Mesenchymal stem cell (in vitro differentiated cells and primary cell): ENCODE results near the gene SEPHS2. TPM values are rescaled to one million over a fixed set of nuclear protein-coding genes. Genes with fewer than 3 reads are reported as not detected.
A peak's percentile ranks its signal among the peaks of the same experiment; 100 is the strongest.

Experiments used
- DNase-seq: peaks from one replicate; pipeline ENCODE4 v3.0.0-alpha.2; 2013
- H2AFZ ChIP-seq: one replicate; pipeline ENCODE4 v1.6.1; 2013; ENCODE audit warnings: low read depth, mild to moderate bottlenecking, control low read depth, inconsistent platforms, low read length, moderate library complexity
- H2AK5ac ChIP-seq: 2 replicates; pipeline ENCODE4 v1.6.1; 2013; ENCODE audit warnings: low read length, moderate library complexity, mild to moderate bottlenecking, inconsistent platforms; ENCODE audit not compliant: severe bottlenecking
- H2BK120ac ChIP-seq: one replicate; pipeline ENCODE4 v1.6.1; 2013; ENCODE audit warnings: low read depth, mild to moderate bottlenecking, inconsistent platforms, low read length, moderate library complexity
- H2BK12ac ChIP-seq, 2 experiments: one replicate each; pipeline ENCODE4 v1.6.1; 2013; ENCODE audit warnings: inconsistent platforms in 2 of 2, low read length in 2 of 2, mild to moderate bottlenecking in 2 of 2, moderate library complexity in 2 of 2, control low read depth in 1 of 2
- H2BK15ac ChIP-seq: one replicate; pipeline ENCODE4 v1.6.1; 2013; ENCODE audit warnings: mild to moderate bottlenecking, low read depth, inconsistent platforms; ENCODE audit not compliant: poor library complexity, severe bottlenecking
- H2BK5ac ChIP-seq: 2 replicates; pipeline ENCODE4 v1.6.1; 2013; ENCODE audit warnings: low read depth, mild to moderate bottlenecking, low read length, control low read depth, inconsistent platforms; ENCODE audit not compliant: poor library complexity, severe bottlenecking
- H3K14ac ChIP-seq, 2 experiments: one replicate each; pipeline ENCODE4 v1.6.1; 2013; ENCODE audit warnings: inconsistent platforms in 2 of 2, low read length in 2 of 2, control low read depth in 1 of 2, mild to moderate bottlenecking in 1 of 2, moderate library complexity in 1 of 2
- H3K18ac ChIP-seq, 2 experiments: one replicate each; pipeline ENCODE4 v1.6.1; 2013; ENCODE audit warnings: inconsistent platforms in 2 of 2, low read length in 2 of 2, control low read depth in 1 of 2, low read depth in 1 of 2, mild to moderate bottlenecking in 1 of 2
- H3K23ac ChIP-seq, 2 experiments: one replicate each; pipeline ENCODE4 v1.6.1; 2013; ENCODE audit warnings: inconsistent platforms in 2 of 2, low read length in 2 of 2, mild to moderate bottlenecking in 2 of 2, moderate library complexity in 2 of 2, control low read depth in 1 of 2
- H3K27ac ChIP-seq: 2 replicates; pipeline ENCODE4 v1.5.1; 2013; ENCODE audit warnings: mild to moderate bottlenecking, moderate library complexity, low read length, control low read depth, inconsistent platforms; ENCODE audit not compliant: poor library complexity, severe bottlenecking
- H3K27me3 ChIP-seq, 2 experiments: 2 replicates each; pipeline versions ENCODE4 v1.6.1 to v1.7.0; 2013; ENCODE audit warnings: low read length in 2 of 2, mild to moderate bottlenecking in 2 of 2, moderate library complexity in 2 of 2, control low read depth in 1 of 2, inconsistent platforms in 1 of 2; ENCODE audit not compliant: control insufficient read depth in 1 of 2, insufficient read depth in 1 of 2
- H3K36me3 ChIP-seq, 2 experiments: 2 replicates each; pipeline versions ENCODE4 v1.6.1 to v1.7.0; 2013; ENCODE audit warnings: low read length in 2 of 2, control low read depth in 1 of 2, inconsistent platforms in 1 of 2, low read depth in 1 of 2, mild to moderate bottlenecking in 1 of 2; ENCODE audit not compliant: insufficient read depth in 2 of 2, control insufficient read depth in 1 of 2
- H3K4ac ChIP-seq, 2 experiments: one replicate each; pipeline ENCODE4 v1.6.1; 2013; ENCODE audit warnings: inconsistent platforms in 2 of 2, low read length in 2 of 2, mild to moderate bottlenecking in 2 of 2, moderate library complexity in 2 of 2, control low read depth in 1 of 2, low read depth in 1 of 2
- H3K4me1 ChIP-seq: 2 replicates; pipeline ENCODE4 v1.6.1; 2013; ENCODE audit warnings: low read depth, low read length, control low read depth; ENCODE audit not compliant: control insufficient read depth, insufficient read depth
- H3K4me2 ChIP-seq: 2 replicates; pipeline ENCODE4 v1.6.1; 2013; ENCODE audit warnings: low read length, mild to moderate bottlenecking, inconsistent platforms; ENCODE audit not compliant: poor library complexity, severe bottlenecking
- H3K4me3 ChIP-seq, 2 experiments: 2 replicates each; pipeline versions ENCODE4 v1.5.1 to v1.7.0; 2013; ENCODE audit warnings: low read length in 2 of 2, mild to moderate bottlenecking in 2 of 2, control low read depth in 1 of 2, low read depth in 1 of 2; ENCODE audit not compliant: insufficient read depth in 1 of 2
- H3K79me1 ChIP-seq: replicated peaks from 2 replicates; pipeline ENCODE4 v1.6.1; 2013; ENCODE audit warnings: mild to moderate bottlenecking, control low read depth, low read length, inconsistent platforms; ENCODE audit not compliant: poor library complexity, severe bottlenecking
- H3K9ac ChIP-seq: 2 replicates; pipeline ENCODE4 v1.7.0; 2013; ENCODE audit warnings: mild to moderate bottlenecking, low read length, moderate library complexity
- H3K9me3 ChIP-seq: 2 replicates; pipeline ENCODE4 v1.7.0; 2013; ENCODE audit warnings: mild to moderate bottlenecking, low read length; ENCODE audit not compliant: control insufficient read depth
- H4K8ac ChIP-seq: one replicate; pipeline ENCODE4 v1.6.1; 2013; ENCODE audit warnings: inconsistent platforms, mild to moderate bottlenecking, low read length, moderate library complexity
- H4K91ac ChIP-seq: one replicate; pipeline ENCODE4 v1.6.1; 2013; ENCODE audit warnings: mild to moderate bottlenecking, low read length, inconsistent platforms
- WGBS: methylation state at CpG from one replicate; pipeline ENCODE4 v1.1.7; 2013; ENCODE audit warnings: mixed read lengths; 5-methylcytosine and 5-hydroxymethylcytosine counted together
- polyA plus RNA-seq, 2 experiments: library from polyadenylated mRNA; stranded (reverse); fragments of 200-250 nt; gene quantifications; one replicate each; pipeline ENCODE4 v1.2.3, GENCODE V29; 2013

Gene SEPHS2, protein sequence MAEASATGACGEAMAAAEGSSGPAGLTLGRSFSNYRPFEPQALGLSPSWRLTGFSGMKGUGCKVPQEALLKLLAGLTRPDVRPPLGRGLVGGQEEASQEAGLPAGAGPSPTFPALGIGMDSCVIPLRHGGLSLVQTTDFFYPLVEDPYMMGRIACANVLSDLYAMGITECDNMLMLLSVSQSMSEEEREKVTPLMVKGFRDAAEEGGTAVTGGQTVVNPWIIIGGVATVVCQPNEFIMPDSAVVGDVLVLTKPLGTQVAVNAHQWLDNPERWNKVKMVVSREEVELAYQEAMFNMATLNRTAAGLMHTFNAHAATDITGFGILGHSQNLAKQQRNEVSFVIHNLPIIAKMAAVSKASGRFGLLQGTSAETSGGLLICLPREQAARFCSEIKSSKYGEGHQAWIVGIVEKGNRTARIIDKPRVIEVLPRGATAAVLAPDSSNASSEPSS
- 35.7 TPM for polyA plus RNA-seq (2013, experiment 1 of 2)
- 36.5 TPM for polyA plus RNA-seq (2013, experiment 2 of 2)

DNA sequence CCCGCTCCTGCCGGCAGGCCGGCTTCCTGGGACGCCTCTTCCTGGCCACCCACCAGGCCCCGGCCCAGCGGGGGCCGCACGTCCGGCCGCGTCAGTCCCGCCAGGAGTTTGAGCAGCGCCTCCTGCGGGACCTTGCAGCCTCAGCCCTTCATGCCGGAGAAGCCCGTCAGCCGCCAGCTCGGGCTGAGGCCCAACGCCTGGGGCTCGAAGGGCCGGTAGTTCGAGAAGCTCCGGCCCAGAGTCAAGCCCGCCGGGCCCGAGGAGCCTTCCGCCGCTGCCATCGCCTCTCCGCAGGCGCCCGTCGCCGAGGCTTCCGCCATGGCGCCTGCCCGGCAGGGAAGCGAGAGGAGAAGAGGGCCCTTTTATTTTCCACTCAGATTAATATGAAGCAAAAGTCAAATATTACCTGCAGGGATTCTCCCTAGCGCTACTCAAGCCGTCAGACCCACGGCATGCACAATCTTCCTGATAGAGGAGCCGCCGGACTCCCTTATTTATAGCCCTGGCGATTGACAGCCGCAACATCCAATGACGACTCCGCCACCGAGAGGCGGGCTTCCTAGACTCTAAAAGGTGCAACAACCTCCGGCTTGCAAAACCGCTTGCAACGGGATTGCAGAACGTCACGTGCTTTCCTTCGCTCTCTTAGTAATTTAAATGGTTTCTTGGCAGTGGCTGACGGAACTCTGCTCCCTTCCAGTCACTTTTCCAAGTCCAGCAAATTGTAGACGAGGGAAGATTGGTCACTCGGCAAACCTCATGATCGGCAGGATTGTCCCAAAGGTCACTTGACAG, at the start of gene SEPHS2:
SEPHS2 (minus strand) TSS at position 467 of the 795 bp plus-strand sequence; CDS start at position 320, 147 bp downstream.
- no peak within 1 kb of the TSS for H2AK5ac ChIP-seq
- H3K9me3 ChIP-seq, result no peaks in the 10 kb centered on the region
- H3K27me3 ChIP-seq, result no peaks in the 10 kb centered on the region
- peak within 1 kb of the TSS; percentile 87 to 92 for H3K18ac ChIP-seq
- peak within 1 kb of the TSS; percentile 71 for H2BK120ac ChIP-seq
- WGBS, result 2% methylated on average over 57 of the region's 59 CpGs
- peak within 1 kb of the TSS; percentile 75 for H2BK5ac ChIP-seq
- H3K9ac ChIP-seq, result peak within 1 kb of the TSS; percentile 99
- peak within 1 kb of the TSS; percentile 73 for H2BK15ac ChIP-seq
- H4K8ac ChIP-seq, result peak within 1 kb of the TSS; percentile 83
- peak; percentile 98 for DNase-seq
- H3K36me3 ChIP-seq, result peaks cover 4 to 20% of the 10 kb centered on the region in 2 experiments
- H2BK12ac ChIP-seq, result peak within 1 kb of the TSS in 1 of 2 experiments; percentile 23
- no peak within 1 kb of the TSS for H3K14ac ChIP-seq
- peak within 1 kb of the TSS; percentile 79 to 95 for H3K4me3 ChIP-seq
- peaks cover 7% of the 10 kb centered on the region for H3K4me1 ChIP-seq
- peak within 1 kb of the TSS; percentile 79 for H2AFZ ChIP-seq
- H3K79me1 ChIP-seq, result peaks cover 11% of the 10 kb centered on the region
- peak within 1 kb of the TSS; percentile 89 for H3K27ac ChIP-seq
- no peak within 1 kb of the TSS for H3K23ac ChIP-seq
- peak within 1 kb of the TSS; percentile 81 for H4K91ac ChIP-seq
- H3K4me2 ChIP-seq, result peak within 1 kb of the TSS; percentile 82
- peak within 1 kb of the TSS; percentile 16 to 74 for H3K4ac ChIP-seq

DNA sequence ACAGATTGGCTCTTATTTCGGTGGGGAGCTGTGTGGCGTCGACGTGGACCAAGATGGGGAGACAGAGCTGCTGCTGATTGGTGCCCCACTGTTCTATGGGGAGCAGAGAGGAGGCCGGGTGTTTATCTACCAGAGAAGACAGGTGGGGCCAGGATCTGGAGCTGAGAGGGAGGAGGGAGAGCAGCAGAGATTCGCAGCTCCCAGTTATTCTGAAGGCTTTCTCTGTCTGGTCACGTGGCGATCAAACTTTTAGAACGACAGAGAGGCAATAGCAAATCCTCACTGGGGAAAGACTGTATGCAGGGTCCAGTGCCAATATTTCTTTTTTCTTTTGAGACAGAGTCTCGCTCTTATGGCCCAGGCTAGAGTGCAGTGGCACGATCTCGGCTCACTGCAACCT, 49.0 kb upstream of the SEPHS2 start:
- Histone ChIP-seq H3K4me1 (peaks cover 3% of the 10 kb centered on the region), H3K4me3 (no peak overlapping the region), H3K23ac (no peak overlapping the region), H3K4me2 (no peak overlapping the region), H3K79me1 (no peaks in the 10 kb centered on the region), H3K27me3 (peaks cover 0 to 11% of the 10 kb centered on the region in 2 experiments), H3K9ac (no peak overlapping the region), H3K36me3 (no peaks in the 10 kb centered on the region), H2BK120ac (no peak overlapping the region), H2BK5ac (no peak overlapping the region), H2BK15ac (no peak overlapping the region), H4K91ac (no peak overlapping the region), H3K18ac (no peak overlapping the region), H3K9me3 (no peaks in the 10 kb centered on the region), H2BK12ac (no peak overlapping the region), H2AK5ac (no peak overlapping the region), H3K27ac (no peak overlapping the region), H4K8ac (no peak overlapping the region), H3K14ac (no peak overlapping the region), H3K4ac (no peak overlapping the region), H2AFZ (no peak overlapping the region)
- WGBS, result 84% methylated on average over 10 of the region's 12 CpGs
- no peak for DNase-seq

DNA sequence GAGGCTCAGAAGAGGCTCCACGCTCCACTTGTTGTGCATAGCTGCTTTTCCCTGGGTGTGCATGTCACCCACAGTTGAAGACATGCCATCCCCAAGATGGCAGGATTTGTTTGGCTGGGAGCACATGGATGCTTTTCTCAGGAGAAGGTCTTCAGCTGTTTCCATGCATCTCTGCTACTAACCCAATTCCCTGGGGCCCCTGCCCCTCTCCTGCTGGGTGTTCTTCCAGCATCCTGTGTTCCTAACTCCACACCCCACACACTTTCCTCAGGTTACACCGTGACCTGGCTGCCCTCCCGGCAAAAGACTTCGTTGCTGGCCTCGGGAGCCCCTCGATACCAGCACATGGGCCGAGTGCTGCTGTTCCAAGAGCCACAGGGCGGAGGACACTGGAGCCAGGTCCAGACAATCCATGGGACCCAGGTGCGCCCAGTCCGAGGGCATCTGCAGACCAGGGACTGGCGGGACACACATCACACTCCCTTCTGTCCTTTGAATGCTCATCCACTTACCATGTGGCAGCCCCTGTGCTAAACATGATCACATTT, 48.3 kb upstream of the SEPHS2 start:
- peak overlapping the region; percentile 46 for H4K91ac ChIP-seq
- H2AK5ac ChIP-seq, result no peak overlapping the region
- H3K4me3 ChIP-seq, result no peak overlapping the region
- H3K79me1 ChIP-seq, result no peaks in the 10 kb centered on the region
- peaks cover 0 to 12% of the 10 kb centered on the region in 2 experiments for H3K27me3 ChIP-seq
- H2BK15ac ChIP-seq, result no peak overlapping the region
- no peak overlapping the region for H3K4ac ChIP-seq
- H3K36me3 ChIP-seq, result no peaks in the 10 kb centered on the region
- H3K4me1 ChIP-seq, result peaks cover 5% of the 10 kb centered on the region
- H2AFZ ChIP-seq, result no peak overlapping the region
- no peak overlapping the region for H3K23ac ChIP-seq
- H3K27ac ChIP-seq, result no peak overlapping the region
- no peak overlapping the region for H3K14ac ChIP-seq
- no peak overlapping the region for H3K18ac ChIP-seq
- WGBS, result 83% methylated on average over 11 of the region's 11 CpGs
- no peak overlapping the region for H3K4me2 ChIP-seq
- no peak overlapping the region for H3K9ac ChIP-seq
- no peaks in the 10 kb centered on the region for H3K9me3 ChIP-seq
- no peak for DNase-seq
- no peak overlapping the region for H2BK12ac ChIP-seq
- no peak overlapping the region for H2BK120ac ChIP-seq
- H2BK5ac ChIP-seq, result no peak overlapping the region
- no peak overlapping the region for H4K8ac ChIP-seq
